ENCODE results near the gene IRGC.

DNA sequence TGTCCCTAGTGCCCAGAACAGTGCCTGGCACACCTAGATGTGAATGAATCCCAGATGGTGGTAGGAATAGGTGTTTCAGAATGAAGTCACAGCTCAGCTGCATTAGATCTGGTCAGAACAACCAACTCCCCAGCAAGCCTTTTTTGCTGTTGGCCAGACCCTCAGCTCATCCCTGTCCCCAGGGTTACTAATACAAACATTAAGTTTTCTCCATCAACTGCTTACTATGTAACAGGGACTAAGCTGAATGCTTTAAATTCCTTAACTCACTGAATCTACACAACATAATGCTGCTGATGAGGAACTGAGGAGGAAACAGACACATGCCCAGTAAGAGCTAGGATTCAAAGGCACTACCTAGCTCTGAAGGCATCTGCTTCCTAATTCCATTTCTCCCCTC, 20.1 kb downstream of the IRGC start:
- TF ChIP-seq CTCF (conservative IDR thresholded peaks at IDR 0.05; ENCODE audit: low read depth, low read length) (no peak), POLR2A (IDR thresholded peaks at IDR 0.05; ENCODE audit: low read depth, low read length) (no peak), SMC3 (IDR thresholded peaks at IDR 0.05; ENCODE audit: low read depth, low read length) (no peak), CEBPB (IDR thresholded peaks at IDR 0.05; ENCODE audit: low read depth, low read length) (no peak), MXI1 (IDR thresholded peaks at IDR 0.05; ENCODE audit: borderline replicate concordance, low read depth, low read length) (no peak), MAFK (IDR thresholded peaks at IDR 0.05; ENCODE audit: low read depth, low read length) (no peak), CHD1 (IDR thresholded peaks at IDR 0.05; ENCODE audit: low read depth, low read length) (no peak), MAZ (IDR thresholded peaks at IDR 0.05; ENCODE audit: borderline replicate concordance, low read depth, low read length) (no peak), RAD21 (IDR thresholded peaks at IDR 0.05; ENCODE audit: low read length) (peak; percentile 22; the same call in 1 of the 2 replicates), RCOR1 (IDR thresholded peaks at IDR 0.05; ENCODE audit: insufficient replicate concordance, low read length) (no peak), FOS (IDR thresholded peaks at IDR 0.05; ENCODE audit: low read depth, low read length) (no peak), RFX5 (IDR thresholded peaks at IDR 0.05; ENCODE audit: low read depth, low read length) (no peak)

Measured in IMR-90 (cell line).